ENCODE measurements around the gene PDE8B.

- TF ChIP-seq POLR2AphosphoS5 (IDR thresholded peaks at IDR 0.05; ENCODE audit: insufficient read depth in 1 of 2, low read depth in 1 of 2) (no peak), CTCF (IDR thresholded peaks at IDR 0.05) (no peak)
Observed at GRCh38 chr5:77343165-77343564, 132.7 kb downstream of the PDE8B start.

All from vagina (tissue), 2 donors.